Measurements from ENCODE around the gene PDE4D. TPM values are rescaled to one million over a fixed set of nuclear protein-coding genes. Genes with fewer than 3 reads are reported as not detected.

The PDE4D gene
- total RNA-seq, 2 experiments from 2014 or later: 0.50 to 0.51 TPM

DNA sequence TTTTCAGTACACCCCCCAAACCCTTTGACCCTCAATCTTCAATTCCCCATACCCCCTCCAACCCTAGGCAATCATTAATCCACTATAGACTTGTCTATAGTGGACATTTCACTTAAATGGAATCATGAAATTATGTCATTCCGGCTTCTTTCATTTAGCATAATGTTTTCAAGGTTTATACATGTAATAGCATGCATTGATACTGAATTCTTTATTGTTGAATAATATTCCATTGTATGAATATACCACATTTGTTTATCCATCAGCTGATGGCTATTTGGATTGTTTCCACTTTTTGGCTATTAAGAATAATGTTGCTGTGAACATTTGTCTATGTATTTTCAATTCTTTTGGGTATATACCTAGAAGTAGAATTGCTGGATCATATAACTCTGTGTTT is 238.8 kb downstream of the PDE4D start:
- intact Hi-C loops (cut with micrococcal nuclease; ENCODE audit: unreplicated experiment): no loop called here
- Histone ChIP-seq H3K4me1 (ENCODE audit: insufficient read depth, low read length, poor library complexity, severe bottlenecking) (no peaks in the 10 kb centered on the region), H3K79me2 (ENCODE audit: insufficient read depth, low read depth, low read length) (no peaks in the 10 kb centered on the region), H4K20me1 (ENCODE audit: insufficient read depth, low read length) (no peaks in the 10 kb centered on the region), H3K27ac (ENCODE audit: low read depth, low read length, poor library complexity, severe bottlenecking) (no peak overlapping the region), H3K9me3 (ENCODE audit: low read length) (no peaks in the 10 kb centered on the region), H3K36me3 (ENCODE audit: insufficient read depth, low read length) (no peaks in the 10 kb centered on the region), H3K4me3 (ENCODE audit: low read depth, low read length, poor library complexity, severe bottlenecking) (no peak overlapping the region), H2AFZ (ENCODE audit: low read length) (no peak overlapping the region), H3K9me2 (ENCODE audit: insufficient read depth, low read length) (no peaks in the 10 kb centered on the region), H3K4me2 (ENCODE audit: low read length) (no peak overlapping the region)
- TF ChIP-seq EZH2phosphoT487 (IDR thresholded peaks at IDR 0.05; ENCODE audit: borderline replicate concordance, low read depth, low read length): no peak
- no peak for TF ChIP-seq CTCF (conservative IDR thresholded peaks at IDR 0.05; ENCODE audit: low read length)
- CTCF ChIA-PET (ENCODE audit: unreplicated experiment): no interaction called here
- POLR2A ChIA-PET: interaction anchor here (0.7 to 1.4 kb wide), 2 partner anchors 132 to 883 kb away, joined by 3 to 4 read pairs; no protein-coding TSS in a partner anchor
- BruUV-seq (replicated peaks): no TSS peak
- no peak for DNase-seq (ENCODE audit: low spot score)

DNA sequence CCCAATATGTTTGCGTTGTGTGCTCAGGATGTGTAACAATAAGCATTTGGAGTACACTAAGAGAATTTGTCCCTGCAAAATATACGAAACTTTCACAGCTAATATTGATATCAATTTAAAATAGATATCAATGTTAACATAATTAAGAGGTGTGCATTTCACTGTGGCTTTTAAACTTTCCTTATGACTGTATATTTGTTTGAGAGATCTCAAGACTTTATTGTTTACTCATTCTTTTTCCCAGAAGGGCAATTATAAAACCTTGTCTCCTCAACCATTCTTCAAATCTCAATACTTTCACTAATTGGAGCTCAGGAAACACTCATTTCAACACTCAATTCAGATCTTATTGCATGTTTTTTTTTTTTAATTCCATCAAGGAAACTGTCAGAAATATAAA is 241.1 kb downstream of the PDE4D start:
- CTCF ChIA-PET (ENCODE audit: unreplicated experiment): no interaction called here
- POLR2A ChIA-PET: interaction anchor here (0.7 to 1.3 kb wide), 2 partner anchors 8 to 29 kb away, joined by 3 read pairs; no protein-coding TSS in a partner anchor
- no peaks in the 10 kb centered on the region for H3K79me2 ChIP-seq (ENCODE audit: insufficient read depth, low read depth, low read length)
- H3K9me3 ChIP-seq (ENCODE audit: low read length): no peaks in the 10 kb centered on the region
- no peaks in the 10 kb centered on the region for H4K20me1 ChIP-seq (ENCODE audit: insufficient read depth, low read length)
- H2AFZ ChIP-seq (ENCODE audit: low read length): no peak overlapping the region
- no peak overlapping the region for H3K4me3 ChIP-seq (ENCODE audit: low read depth, low read length, poor library complexity, severe bottlenecking)
- TF ChIP-seq EZH2phosphoT487 (IDR thresholded peaks at IDR 0.05; ENCODE audit: borderline replicate concordance, low read depth, low read length): no peak
- no peak for TF ChIP-seq CTCF (conservative IDR thresholded peaks at IDR 0.05; ENCODE audit: low read length)
- H3K4me2 ChIP-seq (ENCODE audit: low read length): no peak overlapping the region
- no TSS peak for BruUV-seq (replicated peaks)
- no peaks in the 10 kb centered on the region for H3K36me3 ChIP-seq (ENCODE audit: insufficient read depth, low read length)
- no peaks in the 10 kb centered on the region for H3K4me1 ChIP-seq (ENCODE audit: insufficient read depth, low read length, poor library complexity, severe bottlenecking)
- H3K9me2 ChIP-seq (ENCODE audit: insufficient read depth, low read length): 0 out of 2 replicates have a peak, but pooled peaks cover 2% of the 10 kb centered on the region
- no peak overlapping the region for H3K27ac ChIP-seq (ENCODE audit: low read depth, low read length, poor library complexity, severe bottlenecking)
- intact Hi-C loops (cut with micrococcal nuclease; ENCODE audit: unreplicated experiment): no loop called here
- DNase-seq (ENCODE audit: low spot score): no peak

DNA sequence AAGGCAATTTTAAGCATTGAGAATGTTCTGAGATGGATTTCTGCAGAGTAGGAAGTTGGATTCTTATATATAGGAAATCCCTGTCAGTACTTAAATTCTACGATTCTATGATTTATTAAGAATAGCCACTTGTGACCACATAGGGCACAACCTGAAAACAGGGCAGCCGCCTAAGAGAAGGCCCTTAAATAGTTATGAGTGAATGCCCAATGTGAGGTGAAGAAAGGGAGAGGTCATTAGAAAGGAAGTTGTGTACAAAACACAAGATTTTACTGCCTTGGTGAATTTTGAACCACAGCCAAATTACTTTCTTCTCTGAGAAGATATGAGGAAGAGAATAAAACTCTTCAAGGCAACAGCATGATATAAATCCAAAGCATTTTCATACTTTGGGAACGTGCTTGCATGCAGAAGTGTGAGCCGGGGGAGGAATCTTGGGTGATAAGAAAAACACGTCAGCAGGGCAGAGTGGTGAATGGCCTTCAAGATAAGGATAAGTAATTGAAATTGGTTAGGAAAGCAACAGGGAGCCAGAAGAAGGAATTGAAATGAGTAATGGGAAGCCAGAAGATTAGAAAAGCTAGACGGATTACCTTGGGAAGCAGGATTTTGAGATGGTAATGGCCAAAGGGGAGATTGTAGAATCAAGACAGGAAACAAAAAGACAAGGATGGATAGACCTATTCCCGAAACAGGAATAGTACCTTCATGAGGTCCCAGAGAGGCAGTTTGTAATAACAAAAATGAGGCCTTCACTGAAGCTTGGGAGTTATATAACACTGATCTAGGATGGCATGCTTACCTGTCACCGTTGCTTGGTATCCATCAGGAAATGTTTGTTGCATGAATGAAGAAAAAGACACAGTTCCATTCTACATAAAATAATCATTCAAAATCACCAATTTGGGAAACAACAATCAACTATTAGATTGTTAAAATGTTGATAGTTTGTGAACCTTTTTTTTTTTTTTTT is 244.3 kb downstream of the PDE4D start:
- H2AFZ ChIP-seq (ENCODE audit: low read length): no peak overlapping the region
- DNase-seq (ENCODE audit: low spot score): no peak
- H3K9me3 ChIP-seq (ENCODE audit: low read length): no peaks in the 10 kb centered on the region
- ChIA-PET CTCF (ENCODE audit: unreplicated experiment) (no interaction called here), POLR2A (no interaction called here)
- no peak overlapping the region for H3K27ac ChIP-seq (ENCODE audit: low read depth, low read length, poor library complexity, severe bottlenecking)
- intact Hi-C loops (cut with micrococcal nuclease; ENCODE audit: unreplicated experiment): no loop called here
- BruUV-seq (replicated peaks): no TSS peak
- 0 out of 2 replicates have a peak, but pooled peaks cover 2% of the 10 kb centered on the region for H3K9me2 ChIP-seq (ENCODE audit: insufficient read depth, low read length)
- H3K79me2 ChIP-seq (ENCODE audit: insufficient read depth, low read depth, low read length): no peaks in the 10 kb centered on the region
- H3K4me1 ChIP-seq (ENCODE audit: insufficient read depth, low read length, poor library complexity, severe bottlenecking): no peaks in the 10 kb centered on the region
- no peaks in the 10 kb centered on the region for H4K20me1 ChIP-seq (ENCODE audit: insufficient read depth, low read length)
- no peak overlapping the region for H3K4me2 ChIP-seq (ENCODE audit: low read length)
- H3K36me3 ChIP-seq (ENCODE audit: insufficient read depth, low read length): no peaks in the 10 kb centered on the region
- H3K4me3 ChIP-seq (ENCODE audit: low read depth, low read length, poor library complexity, severe bottlenecking): no peak overlapping the region
- TF ChIP-seq CTCF (conservative IDR thresholded peaks at IDR 0.05; ENCODE audit: low read length): no peak
- no peak for TF ChIP-seq EZH2phosphoT487 (IDR thresholded peaks at IDR 0.05; ENCODE audit: borderline replicate concordance, low read depth, low read length)
